Endothelial cell of umbilical vein (primary cell): ENCODE results near the gene ERLEC1. TPM values are rescaled to one million over a fixed set of nuclear protein-coding genes. Genes with fewer than 3 reads are reported as not detected.

Experiments
- BruUV-seq: library from RNA; stranded (reverse); fragments of 400-500 nt; replicated peaks from 2 replicates; lab custom pipeline; 2021; lab: Mats Ljungman, UMichigan
- CTCF ChIA-PET: fragments of 300-600, 350-600 bp; sonication (Branson Sonifier 250); formaldehyde crosslinking; loops from one replicate; lab custom pipeline; 2021; ENCODE audit warnings: antibody characterized with exemption, inconsistent platforms; lab: Charles Lee
- POLR2A ChIA-PET: fragments of 300-600, 350-600 bp; sonication (Branson Sonifier 250); formaldehyde crosslinking; loops from one replicate; lab custom pipeline; 2021; ENCODE audit warnings: antibody characterized with exemption, inconsistent platforms; lab: Charles Lee
- DNase-seq: peaks from one replicate; pipeline ENCODE4 v3.0.0-alpha.2; 2011; ENCODE audit warnings: low read depth, low spot score
- FAIRE-seq: peaks from 2 replicates; lab custom pipeline; 2011; peaks lifted over from hg19 to GRCh38; lab: Jason Lieb, UNC
- H2AFZ ChIP-seq: 2 replicates; pipeline ENCODE4 v1.6.0; 2012; ENCODE audit warnings: low read depth, low read length, control low read depth, inconsistent platforms
- H3K27ac ChIP-seq: 2 replicates; pipeline ENCODE4 v1.5.1; 2011; ENCODE audit warnings: low read depth, mild to moderate bottlenecking, control low read depth, low read length, moderate library complexity; ENCODE audit not compliant: insufficient read depth
- H3K27me3 ChIP-seq, 2 experiments: 2 replicates each; pipeline versions ENCODE4 v1.6.0 to v1.6.1; 2011; ENCODE audit warnings: low read length in 2 of 2, mixed read lengths in 1 of 2; ENCODE audit not compliant: control insufficient read depth in 2 of 2, insufficient read depth in 2 of 2
- H3K36me3 ChIP-seq, 2 experiments: 2 replicates in 1 of 2; 3 replicates in 1 of 2; pipeline ENCODE4 v1.5.1; 2011; ENCODE audit warnings: low read length in 2 of 2, mild to moderate bottlenecking in 1 of 2, moderate library complexity in 1 of 2; ENCODE audit not compliant: control insufficient read depth in 2 of 2, insufficient read depth in 2 of 2; ENCODE audit errors: extremely low read depth in 1 of 2
- H3K4me1 ChIP-seq: 3 replicates; pipeline ENCODE4 v1.5.1; 2011; ENCODE audit warnings: mild to moderate bottlenecking, low read length; ENCODE audit not compliant: control insufficient read depth, insufficient read depth; ENCODE audit errors: extremely low read depth
- H3K4me2 ChIP-seq: 2 replicates; pipeline ENCODE4 v1.6.1; 2011; ENCODE audit warnings: low read length, control low read depth, mixed read lengths; ENCODE audit not compliant: insufficient read depth
- H3K4me3 ChIP-seq, 3 experiments: fragments of 200-600 bp in 1 of 3; sonication (generic), shearing (Covaris generic) in 1 of 3; replicated peaks in 1 of 3; 2 replicates each; pipeline ENCODE4 v1.5.1; 2011 to 2016; ENCODE audit warnings: control low read depth in 3 of 3, low read length in 3 of 3, mild to moderate bottlenecking in 2 of 3, inconsistent platforms in 1 of 3, low read depth in 1 of 3, moderate library complexity in 1 of 3; ENCODE audit not compliant: insufficient read depth in 1 of 3
- H3K79me2 ChIP-seq: 2 replicates; pipeline ENCODE4 v1.6.0; 2012; ENCODE audit warnings: low read length, inconsistent platforms; ENCODE audit not compliant: control insufficient read depth, insufficient read depth
- H3K9ac ChIP-seq: replicated peaks from 2 replicates; pipeline ENCODE3; 2011; ENCODE audit warnings: low read length, control low read depth; ENCODE audit not compliant: insufficient read depth; ENCODE audit errors: extremely low read depth
- H3K9me1 ChIP-seq: replicated peaks from 3 replicates; pipeline ENCODE4 v1.6.0; 2011; ENCODE audit warnings: mild to moderate bottlenecking, low read length; ENCODE audit not compliant: control insufficient read depth, insufficient read depth; ENCODE audit errors: extremely low read depth
- H3K9me3 ChIP-seq: replicated peaks from 2 replicates; pipeline ENCODE4 v1.5.1; 2012; ENCODE audit warnings: low read length, inconsistent platforms; ENCODE audit not compliant: control insufficient read depth, insufficient read depth
- H4K20me1 ChIP-seq: replicated peaks from 2 replicates; pipeline ENCODE3; 2011; ENCODE audit warnings: mild to moderate bottlenecking, low read length; ENCODE audit not compliant: control insufficient read depth, insufficient read depth; ENCODE audit errors: extremely low read depth
- EZH2 ChIP-seq: IDR thresholded peaks from 2 replicates; pipeline ENCODE4 v1.6.1; 2012; ENCODE audit warnings: borderline replicate concordance, low read depth, mild to moderate bottlenecking, moderate library complexity, low read length, inconsistent platforms; ENCODE audit not compliant: severe bottlenecking
- GATA2 ChIP-seq: IDR thresholded peaks from 2 replicates; pipeline ENCODE4 v1.7.0; 2011; ENCODE audit warnings: low read depth, mild to moderate bottlenecking, moderate library complexity, mixed read lengths, low read length; ENCODE audit not compliant: insufficient read length, insufficient read depth
- JUN ChIP-seq: IDR thresholded peaks from 2 replicates; pipeline ENCODE4 v1.6.1; 2011; ENCODE audit warnings: borderline replicate concordance, low read depth; ENCODE audit not compliant: insufficient read length, insufficient read depth
- MYC ChIP-seq: IDR thresholded peaks from one replicate; pipeline ENCODE4 v1.6.1; 2011; ENCODE audit warnings: mild to moderate bottlenecking, low read depth, low read length
- POLR2A ChIP-seq: IDR thresholded peaks from 2 replicates; pipeline ENCODE4 v1.6.1; 2012; ENCODE audit warnings: low read depth, mild to moderate bottlenecking, control low read depth, low read length
- POLR2AphosphoS5 ChIP-seq: IDR thresholded peaks from 2 replicates; pipeline ENCODE4 v1.6.1; 2012; ENCODE audit warnings: low read depth, mild to moderate bottlenecking, control low read depth, low read length, moderate library complexity; ENCODE audit not compliant: insufficient read depth
- dilution Hi-C: fragments of 300-500 bp; cut with MboI; formaldehyde crosslinking; loops from one replicate; pipeline ENCODE4 v1.15.0; 2019; ENCODE audit warnings: low sequenced_read_pairs; ENCODE audit not compliant: extremely low pct_ligation_motif_present
- intact Hi-C: fragments of 100-400 bp; cut with micrococcal nuclease; formaldehyde crosslinking; loops from one replicate; pipeline ENCODE4 v1.10.0; 2022
- polyA plus RNA-seq, 4 experiments: library from polyadenylated mRNA; depleted of rRNA in 3 of 4; stranded (reverse) in 3 of 4; unstranded in 1 of 4; fragments of >200 nt; gene quantifications; 2 replicates each; pipeline versions ENCODE4 v1.2.1 to v1.2.3, GENCODE V29; 2011 to 2012; ENCODE audit warnings: missing spikeins in 1 of 4
- total RNA-seq: library from RNA; stranded (reverse); gene quantifications from 2 replicates; pipeline ENCODE4 v1.2.3, GENCODE V29; 2021
- TF ChIP-seq, protein P1 (sequence below), 2 donors: IDR thresholded peaks; 1 replicate in 1 of 2; 2 replicates in 1 of 2; pipeline ENCODE4 v1.5.1; 2011; ENCODE audit warnings: low read length in 2 of 2, mild to moderate bottlenecking in 2 of 2, moderate library complexity in 2 of 2, control low read depth in 1 of 2, inconsistent platforms in 1 of 2, low read depth in 1 of 2; ENCODE audit not compliant: insufficient read depth in 1 of 2; ENCODE audit errors: extremely low read depth in 1 of 2
- TF ChIP-seq, protein P2 (sequence below): IDR thresholded peaks from 2 replicates; pipeline ENCODE4 v1.6.1; 2011; ENCODE audit not compliant: insufficient read depth, insufficient read length

The ERLEC1 gene
- total and polyA plus RNA-seq, 2 donors (not counting 3 experiments of a cell fraction or from before 2014, with no cell fraction given) = 23.1 to 37.6 TPM

DNA sequence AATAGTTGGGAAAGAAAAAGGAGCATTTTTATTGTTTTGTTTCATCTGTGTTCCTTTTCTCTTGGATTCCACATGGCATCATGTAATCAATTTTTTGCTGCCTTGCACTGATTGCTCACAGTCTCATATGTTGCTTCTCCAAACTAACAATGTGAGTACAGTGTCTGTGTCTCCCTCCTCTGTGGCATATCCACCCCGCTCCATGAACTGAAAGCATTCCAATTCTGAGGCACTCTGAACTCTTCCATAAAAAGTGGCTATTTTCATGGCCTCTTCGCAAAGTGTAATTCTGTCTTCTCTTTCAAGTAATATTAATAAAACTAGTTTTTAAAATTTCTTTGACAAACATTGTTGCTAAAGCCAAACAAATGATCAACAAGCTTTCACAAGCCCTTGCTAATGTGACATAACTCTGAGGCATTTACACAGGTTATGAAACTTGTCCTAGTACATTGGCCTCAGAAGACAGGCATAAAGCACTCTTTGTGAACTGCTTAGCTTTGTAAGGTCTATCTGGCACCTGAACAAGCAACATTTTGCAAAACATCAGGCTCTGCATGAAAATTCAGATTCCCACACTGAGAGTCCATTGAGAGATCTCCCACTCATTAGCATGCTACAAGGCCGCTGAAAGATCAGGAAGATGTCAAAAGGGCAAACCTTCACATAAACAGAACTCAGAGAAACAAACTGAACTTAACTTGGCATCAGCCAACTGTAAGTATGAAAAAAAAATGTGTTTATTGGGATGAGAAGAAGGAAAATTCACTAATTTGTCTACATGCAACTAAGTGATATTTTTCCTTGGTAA, 39.9 kb downstream of the ERLEC1 start:
- H3K9me1 ChIP-seq = no peaks in the 10 kb centered on the region
- H3K9me3 ChIP-seq = no peaks in the 10 kb centered on the region
- no peak overlapping the region for H3K9ac ChIP-seq
- dilution Hi-C loops (no loop called here), intact Hi-C loops (no loop called here)
- no peaks in the 10 kb centered on the region for H3K4me1 ChIP-seq
- H2AFZ ChIP-seq = no peak overlapping the region
- H3K27me3 ChIP-seq = no peaks in the 10 kb centered on the region
- no peak for TF ChIP-seq GATA2
- TF ChIP-seq POLR2A = no peak
- TF ChIP-seq, protein P1, sequence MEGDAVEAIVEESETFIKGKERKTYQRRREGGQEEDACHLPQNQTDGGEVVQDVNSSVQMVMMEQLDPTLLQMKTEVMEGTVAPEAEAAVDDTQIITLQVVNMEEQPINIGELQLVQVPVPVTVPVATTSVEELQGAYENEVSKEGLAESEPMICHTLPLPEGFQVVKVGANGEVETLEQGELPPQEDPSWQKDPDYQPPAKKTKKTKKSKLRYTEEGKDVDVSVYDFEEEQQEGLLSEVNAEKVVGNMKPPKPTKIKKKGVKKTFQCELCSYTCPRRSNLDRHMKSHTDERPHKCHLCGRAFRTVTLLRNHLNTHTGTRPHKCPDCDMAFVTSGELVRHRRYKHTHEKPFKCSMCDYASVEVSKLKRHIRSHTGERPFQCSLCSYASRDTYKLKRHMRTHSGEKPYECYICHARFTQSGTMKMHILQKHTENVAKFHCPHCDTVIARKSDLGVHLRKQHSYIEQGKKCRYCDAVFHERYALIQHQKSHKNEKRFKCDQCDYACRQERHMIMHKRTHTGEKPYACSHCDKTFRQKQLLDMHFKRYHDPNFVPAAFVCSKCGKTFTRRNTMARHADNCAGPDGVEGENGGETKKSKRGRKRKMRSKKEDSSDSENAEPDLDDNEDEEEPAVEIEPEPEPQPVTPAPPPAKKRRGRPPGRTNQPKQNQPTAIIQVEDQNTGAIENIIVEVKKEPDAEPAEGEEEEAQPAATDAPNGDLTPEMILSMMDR (IDR thresholded peaks at IDR 0.05; ENCODE audit: extremely low read depth in 1 of 2, insufficient read depth in 1 of 2, low read depth in 1 of 2, low read length in 2 of 2) = no peak
- no peak for TF ChIP-seq EZH2
- TF ChIP-seq MYC = no peak
- no peak for TF ChIP-seq POLR2AphosphoS5
- TF ChIP-seq, protein P2, sequence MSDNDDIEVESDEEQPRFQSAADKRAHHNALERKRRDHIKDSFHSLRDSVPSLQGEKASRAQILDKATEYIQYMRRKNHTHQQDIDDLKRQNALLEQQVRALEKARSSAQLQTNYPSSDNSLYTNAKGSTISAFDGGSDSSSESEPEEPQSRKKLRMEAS = no peak
- no peak for TF ChIP-seq JUN
- H3K79me2 ChIP-seq = no peaks in the 10 kb centered on the region
- ChIA-PET CTCF (no interaction called here), POLR2A (no interaction called here)
- no peak for DNase-seq
- H3K36me3 ChIP-seq = no peaks in the 10 kb centered on the region
- no peak overlapping the region for H3K4me3 ChIP-seq
- FAIRE-seq = peak; percentile 21
- no peaks in the 10 kb centered on the region for H4K20me1 ChIP-seq
- no TSS peak for BruUV-seq
- no peak overlapping the region for H3K4me2 ChIP-seq
- H3K27ac ChIP-seq = no peak overlapping the region
